Neural cell (in vitro differentiated cells): ENCODE results near the gene JUND.

Source experiments
- EP300 ChIP-seq: fragments of 450-650 bp; conservative IDR thresholded peaks from 2 replicates; pipeline ENCODE4 v1.6.1; 2014; ENCODE audit warnings: antibody characterized with exemption, mild to moderate bottlenecking, moderate library complexity; ENCODE audit not compliant: poor library complexity, severe bottlenecking
- POLR2AphosphoS5 ChIP-seq: IDR thresholded peaks from 2 replicates; pipeline ENCODE4 v1.6.1; 2012

GRCh38 chr19:18299654-18300053, 18.2 kb upstream of the JUND start:
- TF ChIP-seq EP300 (no peak), POLR2AphosphoS5 (no peak)
